T-helper 1 cell (primary cell): ENCODE results near the gene CADPS.

Source experiments
- DNase-seq, 5 donors: peaks; one replicate each; pipeline ENCODE4 v3.0.0-alpha.2; 2012 to 2020

CADPS gene

GRCh38 chr3:62625268-62625667 lies 249.9 kb downstream of the CADPS start:
- DNase-seq: no peak

GRCh38 chr3:62624185-62624584 lies 251.0 kb downstream of the CADPS start:
- DNase-seq: no peak

GRCh38 chr3:62622553-62623174 lies 252.6 kb downstream of the CADPS start:
- DNase-seq: peak in 1 of 5 donors; percentile 16

- no peak for DNase-seq
Measured at GRCh38 chr3:62621925-62622324, 253.3 kb downstream of the CADPS start.

GRCh38 chr3:62621176-62621575 lies 254.0 kb downstream of the CADPS start:
- DNase-seq: no peak

GRCh38 chr3:62615258-62615849 lies 259.9 kb downstream of the CADPS start:
- DNase-seq: no peak

GRCh38 chr3:62614527-62614926 lies 260.7 kb downstream of the CADPS start:
- no peak for DNase-seq

- no peak for DNase-seq
Measured at GRCh38 chr3:62611541-62612240, 263.5 kb downstream of the CADPS start.

- no peak for DNase-seq
Measured at GRCh38 chr3:62607287-62608029, 267.8 kb downstream of the CADPS start.

- DNase-seq: no peak
Measured at GRCh38 chr3:62605413-62606068, 269.7 kb downstream of the CADPS start.

GRCh38 chr3:62604751-62605351 lies 270.4 kb downstream of the CADPS start:
- DNase-seq: no peak

- no peak for DNase-seq
Measured at GRCh38 chr3:62604298-62604697, 270.9 kb downstream of the CADPS start.

GRCh38 chr3:62602987-62603386 lies 272.2 kb downstream of the CADPS start:
- DNase-seq: no peak

- no peak for DNase-seq
Measured at GRCh38 chr3:62602129-62602770, 273.0 kb downstream of the CADPS start.

GRCh38 chr3:62601238-62602070 lies 273.8 kb downstream of the CADPS start:
- DNase-seq: no peak

- DNase-seq: no peak
Measured at GRCh38 chr3:62600033-62600432, 275.2 kb downstream of the CADPS start.

- DNase-seq: no peak
Measured at GRCh38 chr3:62597491-62597890, 277.7 kb downstream of the CADPS start.

GRCh38 chr3:62592408-62592807 lies 282.8 kb downstream of the CADPS start:
- no peak for DNase-seq

GRCh38 chr3:62589078-62589477 lies 286.1 kb downstream of the CADPS start:
- DNase-seq: no peak

GRCh38 chr3:62587579-62588031 lies 287.6 kb downstream of the CADPS start:
- DNase-seq: no peak

- no peak for DNase-seq
Measured at GRCh38 chr3:62587169-62587568, 288.0 kb downstream of the CADPS start.
